ENCODE data around the gene XYLT1.

XYLT1 gene

GRCh38 chr16:17072104-17072503, 398.7 kb downstream of the XYLT1 start:
- no peaks in the 10 kb centered on the region for H3K79me1 ChIP-seq (replicated peaks; ENCODE audit: low read length, poor library complexity, severe bottlenecking)
- DNase-seq, result no peak
- no peak overlapping the region for H2AK5ac ChIP-seq (ENCODE audit: low read length, severe bottlenecking)
- peaks cover 0 to 14% of the 10 kb centered on the region in 2 experiments for H3K27me3 ChIP-seq (ENCODE audit: control insufficient read depth in 1 of 2, insufficient read depth in 1 of 2, low read length in 2 of 2)
- H3K18ac ChIP-seq (ENCODE audit: low read depth in 1 of 2, low read length in 2 of 2), result no peak overlapping the region
- H4K8ac ChIP-seq (ENCODE audit: low read length), result no peak overlapping the region
- no peaks in the 10 kb centered on the region for H3K9me3 ChIP-seq (ENCODE audit: control insufficient read depth, low read length)
- H2BK120ac ChIP-seq (ENCODE audit: low read depth, low read length), result no peak overlapping the region
- no peak overlapping the region for H2BK12ac ChIP-seq (ENCODE audit: low read length in 2 of 2)
- no CpG with 5 or more reads among the region's 2 CpGs for WGBS
- no peak overlapping the region for H3K4ac ChIP-seq (ENCODE audit: low read depth in 1 of 2, low read length in 2 of 2)
- H3K23ac ChIP-seq (ENCODE audit: low read length in 2 of 2), result no peak overlapping the region
- H4K91ac ChIP-seq (ENCODE audit: low read length), result no peak overlapping the region
- H3K4me3 ChIP-seq (ENCODE audit: insufficient read depth in 1 of 2, low read depth in 1 of 2, low read length in 2 of 2), result no peak overlapping the region
- H2BK5ac ChIP-seq (ENCODE audit: low read depth, low read length, poor library complexity, severe bottlenecking), result no peak overlapping the region
- no peak overlapping the region for H2BK15ac ChIP-seq (ENCODE audit: low read depth, poor library complexity, severe bottlenecking)
- no peak overlapping the region for H3K9ac ChIP-seq (ENCODE audit: low read length)
- H2AFZ ChIP-seq (ENCODE audit: low read depth, low read length), result no peak overlapping the region
- no peak overlapping the region for H3K27ac ChIP-seq (ENCODE audit: low read length, poor library complexity, severe bottlenecking)
- H3K4me2 ChIP-seq (ENCODE audit: low read length, poor library complexity, severe bottlenecking), result no peak overlapping the region
- no peak overlapping the region for H3K14ac ChIP-seq (ENCODE audit: low read length in 2 of 2)
- no peaks in the 10 kb centered on the region for H3K36me3 ChIP-seq (ENCODE audit: control insufficient read depth in 1 of 2, insufficient read depth in 2 of 2, low read depth in 1 of 2, low read length in 2 of 2)
- no peaks in the 10 kb centered on the region for H3K4me1 ChIP-seq (ENCODE audit: control insufficient read depth, insufficient read depth, low read depth, low read length)

- H3K79me1 ChIP-seq (replicated peaks; ENCODE audit: low read length, poor library complexity, severe bottlenecking), result no peaks in the 10 kb centered on the region
- no peak for DNase-seq
Measured at GRCh38 chr16:17070882-17071592, 399.7 kb downstream of the XYLT1 start.

GRCh38 chr16:17069681-17070080, 401.1 kb downstream of the XYLT1 start:
- H3K23ac ChIP-seq (ENCODE audit: low read length in 2 of 2), result no peak overlapping the region
- H2AK5ac ChIP-seq (ENCODE audit: low read length, severe bottlenecking), result no peak overlapping the region
- no peaks in the 10 kb centered on the region for H3K36me3 ChIP-seq (ENCODE audit: control insufficient read depth in 1 of 2, insufficient read depth in 2 of 2, low read depth in 1 of 2, low read length in 2 of 2)
- H3K79me1 ChIP-seq (replicated peaks; ENCODE audit: low read length, poor library complexity, severe bottlenecking), result no peaks in the 10 kb centered on the region
- no peak overlapping the region for H3K9ac ChIP-seq (ENCODE audit: low read length)
- no peak overlapping the region for H3K4ac ChIP-seq (ENCODE audit: low read depth in 1 of 2, low read length in 2 of 2)
- H2BK120ac ChIP-seq (ENCODE audit: low read depth, low read length), result no peak overlapping the region
- peaks cover 0 to 14% of the 10 kb centered on the region in 2 experiments for H3K27me3 ChIP-seq (ENCODE audit: control insufficient read depth in 1 of 2, insufficient read depth in 1 of 2, low read length in 2 of 2)
- no peak overlapping the region for H3K27ac ChIP-seq (ENCODE audit: low read length, poor library complexity, severe bottlenecking)
- H3K4me3 ChIP-seq (ENCODE audit: insufficient read depth in 1 of 2, low read depth in 1 of 2, low read length in 2 of 2), result no peak overlapping the region
- no peak overlapping the region for H2BK15ac ChIP-seq (ENCODE audit: low read depth, poor library complexity, severe bottlenecking)
- H2BK12ac ChIP-seq (ENCODE audit: low read length in 2 of 2), result no peak overlapping the region
- no peak overlapping the region for H3K14ac ChIP-seq (ENCODE audit: low read length in 2 of 2)
- H3K4me1 ChIP-seq (ENCODE audit: control insufficient read depth, insufficient read depth, low read depth, low read length), result no peaks in the 10 kb centered on the region
- no peak overlapping the region for H2BK5ac ChIP-seq (ENCODE audit: low read depth, low read length, poor library complexity, severe bottlenecking)
- no peaks in the 10 kb centered on the region for H3K9me3 ChIP-seq (ENCODE audit: control insufficient read depth, low read length)
- WGBS, result 88% methylated on average over 2 of the region's 2 CpGs
- DNase-seq, result no peak
- no peak overlapping the region for H4K8ac ChIP-seq (ENCODE audit: low read length)
- no peak overlapping the region for H2AFZ ChIP-seq (ENCODE audit: low read depth, low read length)
- H4K91ac ChIP-seq (ENCODE audit: low read length), result no peak overlapping the region
- no peak overlapping the region for H3K18ac ChIP-seq (ENCODE audit: low read depth in 1 of 2, low read length in 2 of 2)
- no peak overlapping the region for H3K4me2 ChIP-seq (ENCODE audit: low read length, poor library complexity, severe bottlenecking)

More at GRCh38 chr16:17070882-17071592, 399.7 kb downstream of the XYLT1 start:
- Histone ChIP-seq H2BK12ac (ENCODE audit: low read length in 2 of 2) (no peak overlapping the region), H4K8ac (ENCODE audit: low read length) (no peak overlapping the region), H4K91ac (ENCODE audit: low read length) (no peak overlapping the region), H3K23ac (ENCODE audit: low read length in 2 of 2) (no peak overlapping the region), H3K9me3 (ENCODE audit: control insufficient read depth, low read length) (no peaks in the 10 kb centered on the region), H2BK120ac (ENCODE audit: low read depth, low read length) (no peak overlapping the region), H2BK15ac (ENCODE audit: low read depth, poor library complexity, severe bottlenecking) (no peak overlapping the region), H3K4ac (ENCODE audit: low read depth in 1 of 2, low read length in 2 of 2) (no peak overlapping the region), H3K9ac (ENCODE audit: low read length) (no peak overlapping the region), H2AFZ (ENCODE audit: low read depth, low read length) (no peak overlapping the region), H2BK5ac (ENCODE audit: low read depth, low read length, poor library complexity, severe bottlenecking) (no peak overlapping the region), H2AK5ac (ENCODE audit: low read length, severe bottlenecking) (no peak overlapping the region), H3K4me1 (ENCODE audit: control insufficient read depth, insufficient read depth, low read depth, low read length) (no peaks in the 10 kb centered on the region), H3K36me3 (ENCODE audit: control insufficient read depth in 1 of 2, insufficient read depth in 2 of 2, low read depth in 1 of 2, low read length in 2 of 2) (no peaks in the 10 kb centered on the region), H3K4me2 (ENCODE audit: low read length, poor library complexity, severe bottlenecking) (no peak overlapping the region), H3K27me3 (ENCODE audit: control insufficient read depth in 1 of 2, insufficient read depth in 1 of 2, low read length in 2 of 2) (peaks cover 0 to 14% of the 10 kb centered on the region in 2 experiments), H3K27ac (ENCODE audit: low read length, poor library complexity, severe bottlenecking) (no peak overlapping the region), H3K14ac (ENCODE audit: low read length in 2 of 2) (no peak overlapping the region), H3K4me3 (ENCODE audit: insufficient read depth in 1 of 2, low read depth in 1 of 2, low read length in 2 of 2) (no peak overlapping the region), H3K18ac (ENCODE audit: low read depth in 1 of 2, low read length in 2 of 2) (no peak overlapping the region)
- WGBS, result 41% methylated on average over 9 of the region's 16 CpGs

GRCh38 chr16:17068524-17068923, 402.2 kb downstream of the XYLT1 start:
- H3K27ac ChIP-seq (ENCODE audit: low read length, poor library complexity, severe bottlenecking), result no peak overlapping the region
- no peak overlapping the region for H3K23ac ChIP-seq (ENCODE audit: low read length in 2 of 2)
- no peak overlapping the region for H2BK15ac ChIP-seq (ENCODE audit: low read depth, poor library complexity, severe bottlenecking)
- no peak overlapping the region for H3K4me3 ChIP-seq (ENCODE audit: insufficient read depth in 1 of 2, low read depth in 1 of 2, low read length in 2 of 2)
- H2BK12ac ChIP-seq (ENCODE audit: low read length in 2 of 2), result no peak overlapping the region
- no peaks in the 10 kb centered on the region for H3K36me3 ChIP-seq (ENCODE audit: control insufficient read depth in 1 of 2, insufficient read depth in 2 of 2, low read depth in 1 of 2, low read length in 2 of 2)
- no peak overlapping the region for H4K91ac ChIP-seq (ENCODE audit: low read length)
- H2AK5ac ChIP-seq (ENCODE audit: low read length, severe bottlenecking), result no peak overlapping the region
- H2AFZ ChIP-seq (ENCODE audit: low read depth, low read length), result no peak overlapping the region
- H3K4ac ChIP-seq (ENCODE audit: low read depth in 1 of 2, low read length in 2 of 2), result no peak overlapping the region
- H3K9ac ChIP-seq (ENCODE audit: low read length), result no peak overlapping the region
- no peaks in the 10 kb centered on the region for H3K9me3 ChIP-seq (ENCODE audit: control insufficient read depth, low read length)
- H3K27me3 ChIP-seq (ENCODE audit: control insufficient read depth in 1 of 2, insufficient read depth in 1 of 2, low read length in 2 of 2), result peaks cover 0 to 9% of the 10 kb centered on the region in 2 experiments
- WGBS, result 90% methylated on average over 2 of the region's 3 CpGs
- no peaks in the 10 kb centered on the region for H3K4me1 ChIP-seq (ENCODE audit: control insufficient read depth, insufficient read depth, low read depth, low read length)
- no peak overlapping the region for H2BK120ac ChIP-seq (ENCODE audit: low read depth, low read length)
- no peak overlapping the region for H3K18ac ChIP-seq (ENCODE audit: low read depth in 1 of 2, low read length in 2 of 2)
- no peak overlapping the region for H3K14ac ChIP-seq (ENCODE audit: low read length in 2 of 2)
- no peak overlapping the region for H2BK5ac ChIP-seq (ENCODE audit: low read depth, low read length, poor library complexity, severe bottlenecking)
- DNase-seq, result no peak
- no peaks in the 10 kb centered on the region for H3K79me1 ChIP-seq (replicated peaks; ENCODE audit: low read length, poor library complexity, severe bottlenecking)
- no peak overlapping the region for H3K4me2 ChIP-seq (ENCODE audit: low read length, poor library complexity, severe bottlenecking)
- H4K8ac ChIP-seq (ENCODE audit: low read length), result no peak overlapping the region

Data from mesenchymal stem cell (in vitro differentiated cells and primary cell).